Epithelial cell of proximal tubule (primary cell): Measurements from ENCODE around the gene HOXC5. TPM values are rescaled to one million over a fixed set of nuclear protein-coding genes. Genes with fewer than 3 reads are reported as not detected.

Experiments
- DNase-seq: peaks from one replicate; pipeline ENCODE4 v3.0.0-alpha.2; 2011; ENCODE audit warnings: low read depth
- H3K4me3 ChIP-seq: 2 replicates; pipeline ENCODE4 v1.5.1; 2011; ENCODE audit warnings: low read depth, mild to moderate bottlenecking, low read length
- total RNA-seq: library from RNA; depleted of rRNA; stranded (reverse); fragments of >200 nt; gene quantifications from 2 replicates; pipeline ENCODE4 v1.2.3, GENCODE V29; 2015
- TF ChIP-seq, protein P1 (sequence below): conservative IDR thresholded peaks from 2 replicates; pipeline ENCODE4 v1.5.1; 2012; ENCODE audit warnings: low read depth, mild to moderate bottlenecking, low read length

The HOXC5 gene
- total RNA-seq, 1 donor from 2014 or later, result 1.2 TPM

DNA sequence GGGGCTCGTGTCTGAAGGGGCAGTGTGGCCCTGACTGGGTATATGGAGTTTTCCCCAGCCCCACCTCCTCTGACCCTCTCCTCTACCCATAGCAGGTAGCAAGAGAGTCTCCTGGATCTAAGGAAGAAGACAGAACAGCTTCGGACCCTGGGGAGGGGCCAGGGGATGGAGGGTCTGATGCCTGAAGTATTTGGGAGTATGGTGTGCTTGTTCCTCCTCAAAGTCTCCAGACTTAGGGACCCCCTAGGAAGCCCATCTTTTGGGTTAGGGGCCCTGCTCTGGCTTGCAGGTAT, 24.6 kb upstream of the HOXC5 start:
- H3K4me3 ChIP-seq, result peak overlapping the region; percentile 29
- TF ChIP-seq, protein P1, sequence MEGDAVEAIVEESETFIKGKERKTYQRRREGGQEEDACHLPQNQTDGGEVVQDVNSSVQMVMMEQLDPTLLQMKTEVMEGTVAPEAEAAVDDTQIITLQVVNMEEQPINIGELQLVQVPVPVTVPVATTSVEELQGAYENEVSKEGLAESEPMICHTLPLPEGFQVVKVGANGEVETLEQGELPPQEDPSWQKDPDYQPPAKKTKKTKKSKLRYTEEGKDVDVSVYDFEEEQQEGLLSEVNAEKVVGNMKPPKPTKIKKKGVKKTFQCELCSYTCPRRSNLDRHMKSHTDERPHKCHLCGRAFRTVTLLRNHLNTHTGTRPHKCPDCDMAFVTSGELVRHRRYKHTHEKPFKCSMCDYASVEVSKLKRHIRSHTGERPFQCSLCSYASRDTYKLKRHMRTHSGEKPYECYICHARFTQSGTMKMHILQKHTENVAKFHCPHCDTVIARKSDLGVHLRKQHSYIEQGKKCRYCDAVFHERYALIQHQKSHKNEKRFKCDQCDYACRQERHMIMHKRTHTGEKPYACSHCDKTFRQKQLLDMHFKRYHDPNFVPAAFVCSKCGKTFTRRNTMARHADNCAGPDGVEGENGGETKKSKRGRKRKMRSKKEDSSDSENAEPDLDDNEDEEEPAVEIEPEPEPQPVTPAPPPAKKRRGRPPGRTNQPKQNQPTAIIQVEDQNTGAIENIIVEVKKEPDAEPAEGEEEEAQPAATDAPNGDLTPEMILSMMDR, result no peak
- DNase-seq, result no peak

- H3K4me3 ChIP-seq, result peak overlapping the region; percentile 61
- DNase-seq, result no peak
- TF ChIP-seq, protein P1, result no peak
Measured at GRCh38 chr12:54009171-54010052, 23.4 kb upstream of the HOXC5 start.

- H3K4me3 ChIP-seq, result peak overlapping the region; percentile 61
- no peak for DNase-seq
- TF ChIP-seq, protein P1, result no peak
Measured at GRCh38 chr12:54010053-54010971, 22.5 kb upstream of the HOXC5 start.

DNA sequence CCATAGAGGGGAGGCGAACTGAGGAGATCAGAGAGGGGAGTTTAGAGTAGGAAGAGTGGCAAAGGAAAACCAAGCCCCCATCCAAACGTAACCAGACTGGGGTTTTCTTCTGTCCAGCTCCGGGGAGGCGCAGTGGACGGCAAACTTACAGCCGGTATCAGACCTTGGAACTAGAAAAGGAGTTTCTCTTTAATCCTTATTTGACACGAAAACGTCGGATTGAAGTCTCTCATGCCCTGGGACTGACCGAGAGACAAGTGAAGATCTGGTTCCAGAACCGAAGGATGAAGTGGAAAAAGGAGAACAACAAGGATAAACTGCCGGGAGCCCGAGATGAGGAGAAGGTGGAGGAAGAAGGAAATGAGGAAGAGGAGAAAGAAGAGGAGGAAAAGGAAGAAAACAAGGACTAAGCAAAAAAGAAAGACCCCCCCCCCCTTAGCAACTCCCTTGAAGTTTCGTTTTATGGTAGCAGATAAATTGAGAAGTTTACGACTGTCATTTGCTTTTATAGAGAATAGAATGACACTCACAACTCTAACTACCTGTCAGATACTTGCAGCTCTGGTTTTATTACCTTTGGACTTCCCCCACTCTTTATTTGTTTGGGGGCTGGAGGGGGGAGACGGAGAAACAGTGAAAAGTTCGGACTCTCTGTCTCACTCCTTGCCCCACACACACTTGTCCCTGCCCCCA, 21.7 kb upstream of the HOXC5 start:
- no peak for DNase-seq
- TF ChIP-seq, protein P1, result no peak
- H3K4me3 ChIP-seq, result peak overlapping the region; percentile 61

- no peak for DNase-seq
- TF ChIP-seq, protein P1, result no peak
- H3K4me3 ChIP-seq, result peak overlapping the region; percentile 61
Measured at GRCh38 chr12:54011665-54012532, 21.0 kb upstream of the HOXC5 start.
